HG03460 (cell line): ENCODE results near the gene MTCP1.

Source experiments
- ATAC-seq: cut with Tn5 transposase; IDR thresholded peaks from one replicate; pipeline ENCODE4 v1.9.1; 2021; ENCODE audit not compliant: unreplicated experiment

The MTCP1 gene, protein sequence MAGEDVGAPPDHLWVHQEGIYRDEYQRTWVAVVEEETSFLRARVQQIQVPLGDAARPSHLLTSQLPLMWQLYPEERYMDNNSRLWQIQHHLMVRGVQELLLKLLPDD

DNA sequence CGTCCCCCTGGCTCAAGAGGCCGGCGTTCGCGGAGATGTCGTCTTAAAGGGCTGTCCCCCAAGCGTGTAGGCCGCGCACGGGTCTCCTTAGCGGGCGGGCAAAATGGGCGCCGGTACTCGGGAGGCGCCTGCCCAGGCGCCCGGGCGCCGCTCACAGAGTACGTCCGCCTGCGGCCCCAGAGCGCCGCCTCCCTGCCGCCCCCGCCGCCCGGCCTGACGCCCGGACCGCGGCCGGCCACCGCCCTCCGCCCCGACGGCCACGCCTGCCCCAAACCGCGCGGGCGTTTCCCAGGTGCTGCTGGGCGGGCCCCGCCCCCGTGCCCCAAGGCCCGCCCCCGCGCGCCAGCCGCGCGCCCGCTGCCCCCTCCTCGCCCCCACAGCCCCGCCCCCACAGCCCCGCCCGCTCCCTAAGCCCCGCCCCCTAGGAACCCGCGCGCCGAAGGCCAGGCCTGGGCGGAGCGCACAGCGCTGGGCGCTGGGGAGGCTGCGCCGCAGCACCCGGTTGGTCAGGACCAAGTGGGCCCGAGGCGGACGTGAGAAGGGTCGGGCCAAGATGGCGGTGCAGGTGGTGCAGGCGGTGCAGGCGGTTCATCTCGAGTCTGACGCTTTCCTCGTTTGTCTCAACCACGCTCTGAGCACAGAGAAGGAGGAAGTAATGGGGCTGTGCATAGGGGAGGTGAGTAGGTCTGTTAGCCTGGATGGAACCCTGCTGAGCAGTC, at the start of gene MTCP1, which contains the start of the genes BRCC3 and CMC4:
Gene MTCP1 (minus strand): TSS at position 162 of the 719 bp plus-strand sequence. CDS start 5,126 bp downstream, outside the sequence.
Gene BRCC3 (plus strand): TSS at position 534 of the 719 bp plus-strand sequence. CDS start 20 bp downstream, at position 554.
Gene CMC4 (minus strand): TSS at position 162 of the 719 bp plus-strand sequence. CDS start 7,113 bp downstream, outside the sequence.
- peak; percentile 91 for ATAC-seq

DNA sequence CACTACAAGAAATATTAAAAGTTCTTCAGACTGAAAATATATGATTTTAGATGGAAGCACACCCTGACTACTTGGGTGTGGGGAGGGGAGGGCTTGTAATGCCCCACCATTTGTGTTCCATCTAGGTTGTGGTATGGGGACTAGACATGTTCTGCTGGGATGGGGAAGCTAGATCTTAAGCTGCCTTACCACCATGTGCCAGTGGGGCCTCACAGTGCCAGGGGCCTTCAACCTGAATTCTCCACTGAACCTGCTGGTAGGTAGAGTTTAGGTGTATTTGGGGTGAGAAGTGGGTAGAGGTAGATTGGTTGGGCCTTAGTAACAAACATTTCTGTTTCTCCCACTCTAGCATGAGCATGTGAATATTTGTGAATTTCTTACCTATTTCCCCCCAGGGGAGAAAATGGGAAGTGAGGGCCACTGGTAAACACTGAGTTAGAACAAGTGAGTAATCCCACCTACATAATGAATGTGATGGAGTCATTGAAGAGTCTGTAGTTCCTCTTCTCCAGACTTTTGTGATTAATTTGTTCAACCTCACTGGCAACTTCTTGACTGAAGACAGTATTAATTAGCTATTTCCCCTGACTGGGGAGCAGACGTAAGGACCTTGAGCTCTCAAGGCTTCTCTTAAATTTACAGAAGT, 44.4 kb upstream of the MTCP1 start:
- ATAC-seq, result no peak

DNA sequence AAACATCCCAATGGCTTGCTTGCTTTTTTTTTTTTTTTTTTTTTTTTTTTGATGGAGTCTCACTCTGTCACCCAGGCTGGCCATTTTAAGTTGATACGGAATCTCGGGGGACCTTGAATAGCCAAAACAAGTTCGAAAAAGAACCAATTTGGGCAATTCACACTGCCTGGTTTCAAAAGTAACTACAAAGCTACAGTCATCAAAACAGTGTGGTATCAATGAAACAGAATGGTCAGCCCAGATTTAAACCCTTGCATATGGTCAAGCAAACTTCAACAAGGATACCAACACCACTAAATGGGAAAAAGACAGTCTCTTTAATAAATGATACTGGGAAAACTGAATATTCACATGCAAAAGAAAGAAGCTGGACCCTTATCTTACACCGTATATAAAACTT, 42.2 kb upstream of the MTCP1 start:
- ATAC-seq, result no peak

DNA sequence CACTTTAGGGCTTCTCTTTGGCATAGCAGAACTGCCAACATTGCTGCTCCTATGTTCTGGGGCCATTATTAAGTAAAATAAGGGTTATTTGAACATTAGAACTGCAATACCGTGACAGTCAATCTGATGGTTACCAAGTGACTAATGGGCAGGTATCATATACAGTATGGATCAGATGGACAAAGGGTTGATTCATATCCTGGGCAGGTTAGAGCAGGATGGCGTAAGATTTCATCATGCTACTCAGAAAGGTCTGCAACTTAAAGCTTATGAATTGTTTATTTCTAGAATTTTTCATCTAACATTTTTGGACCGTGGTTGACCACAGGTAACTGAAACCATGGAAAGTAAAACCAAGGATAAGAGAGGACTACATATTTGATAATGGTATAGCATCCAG, 41.2 kb upstream of the MTCP1 start:
- no peak for ATAC-seq

DNA sequence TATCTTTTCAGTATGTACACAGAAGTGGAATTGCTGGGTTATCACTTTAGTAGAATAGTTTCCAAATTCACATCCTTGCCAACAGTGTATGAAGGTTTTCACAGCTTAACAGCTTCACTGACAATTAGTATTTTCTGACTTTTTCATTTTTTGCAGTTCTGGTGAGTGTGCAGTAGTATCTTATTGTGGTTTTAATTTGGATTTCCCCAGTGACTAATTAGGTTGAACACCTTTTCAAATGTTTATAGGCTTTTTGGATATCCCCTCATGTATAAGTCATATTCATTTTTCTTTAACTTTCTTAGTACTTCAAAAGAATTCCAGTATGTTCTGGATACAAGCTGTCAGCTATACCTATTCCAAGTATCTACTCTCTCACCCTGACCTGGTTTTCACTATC, 37.5 kb upstream of the MTCP1 start:
- no peak for ATAC-seq

DNA sequence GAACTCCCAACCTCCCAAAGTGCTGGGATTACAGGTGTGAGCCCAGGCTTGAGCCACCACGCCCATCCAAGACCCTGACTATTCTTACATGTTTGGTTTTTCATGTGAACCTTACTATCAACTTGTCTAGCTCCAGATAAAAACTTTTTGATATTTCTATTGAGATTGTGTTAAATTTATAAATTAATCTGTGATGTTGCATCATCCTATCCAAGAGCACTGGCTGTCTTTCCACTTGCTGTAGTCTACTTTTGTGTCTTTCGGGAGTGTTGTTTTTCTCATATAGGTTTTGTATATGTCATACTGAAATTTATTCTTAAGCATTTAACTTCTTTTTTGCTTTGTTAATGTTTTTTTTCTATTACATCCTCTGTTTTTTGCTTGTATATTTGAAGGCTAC, 35.0 kb upstream of the MTCP1 start:
- ATAC-seq, result no peak

DNA sequence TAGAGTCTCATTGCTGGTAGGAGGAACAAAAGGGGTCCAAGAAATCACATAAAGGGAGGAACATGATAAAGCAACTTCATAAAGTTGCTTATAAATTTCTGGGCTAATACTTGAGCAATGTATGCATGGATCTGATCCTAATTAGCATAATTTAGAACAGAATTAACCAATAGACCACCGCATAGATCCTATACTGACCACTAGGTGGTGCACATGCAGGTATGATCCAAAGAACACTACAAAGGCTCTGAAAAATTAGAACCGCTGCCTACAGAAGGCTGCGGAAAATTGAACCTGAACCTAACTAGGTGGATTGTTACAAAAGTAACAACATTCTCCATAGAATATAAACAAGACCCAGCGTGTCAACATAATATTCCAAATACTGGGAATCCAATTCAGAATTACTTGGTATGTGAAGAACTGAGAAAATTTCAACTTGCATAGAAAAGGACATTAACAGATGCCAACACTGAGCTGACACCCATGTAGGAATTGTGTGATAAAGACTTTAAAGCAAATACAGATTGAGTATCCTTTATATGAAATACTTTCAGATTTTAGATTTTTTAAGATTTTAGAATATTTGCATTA, 23.6 kb upstream of the MTCP1 start:
- ATAC-seq, result no peak

DNA sequence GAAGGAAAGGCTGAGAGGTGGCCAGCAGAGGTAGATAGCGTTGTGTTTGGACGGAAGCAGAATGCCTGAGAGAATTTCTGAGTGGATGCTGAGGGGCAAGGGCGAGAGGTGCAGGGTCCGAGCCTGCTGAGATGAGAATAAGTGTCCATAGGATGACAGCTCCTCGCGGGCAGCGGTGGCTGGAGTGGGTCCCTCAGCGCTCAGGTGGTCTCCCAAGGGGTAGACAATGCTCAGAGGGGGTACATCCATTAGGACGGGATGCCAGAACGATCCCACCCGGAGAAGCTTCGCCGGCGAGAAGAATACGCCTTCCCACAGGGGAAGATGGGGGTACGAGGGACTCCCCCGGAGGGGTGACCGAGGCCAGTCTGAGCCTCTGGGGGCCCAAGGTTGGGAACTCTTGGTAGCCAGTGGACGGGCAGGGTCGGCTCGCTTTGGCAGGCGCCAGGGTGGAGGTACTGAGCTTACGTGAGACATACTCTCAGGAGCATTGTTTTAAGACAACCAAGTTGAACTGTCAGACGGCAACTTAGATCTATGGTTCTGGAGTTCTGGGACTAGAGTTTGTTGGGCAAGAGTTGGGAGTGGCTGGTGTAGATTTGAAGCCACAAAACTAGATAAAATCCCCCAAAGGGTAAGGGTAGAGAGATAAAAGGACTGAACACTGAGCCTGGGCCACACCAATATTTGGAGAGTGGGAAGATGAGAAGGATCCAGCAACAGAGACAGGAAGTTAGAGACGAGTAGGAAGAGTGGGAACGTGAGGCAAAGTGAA, 16.2 kb upstream of the MTCP1 start:
- no peak for ATAC-seq

DNA sequence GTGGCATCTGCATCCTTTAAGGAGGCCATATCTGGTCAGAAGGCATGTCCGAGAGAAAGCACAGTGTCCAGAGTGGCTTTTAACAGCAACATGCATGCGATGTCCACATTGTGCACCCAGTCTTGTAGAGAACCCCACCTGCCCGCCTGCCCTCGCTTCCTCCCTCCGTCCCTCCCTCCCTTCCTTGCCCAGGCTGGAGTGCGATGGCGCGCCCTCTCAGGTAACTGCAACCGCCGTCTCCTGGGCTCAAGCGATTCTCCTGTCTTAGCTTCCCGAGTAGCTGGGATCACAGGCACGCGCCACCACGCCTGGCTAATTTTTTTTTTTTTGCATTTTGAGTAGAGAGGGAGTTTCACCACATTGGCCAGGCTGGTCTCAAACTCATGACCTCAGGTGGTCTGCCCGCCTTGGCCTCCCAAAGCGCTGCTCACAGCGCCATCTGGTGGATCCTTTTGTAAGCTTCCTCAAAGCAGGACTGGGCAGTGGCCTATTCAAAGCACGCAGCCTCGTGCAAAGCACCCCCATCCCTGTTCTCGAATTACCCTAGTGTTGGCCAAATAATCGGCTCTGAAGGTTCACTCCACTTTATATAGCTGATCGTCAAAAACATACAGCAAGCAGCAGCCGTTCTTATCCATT, 15.4 kb upstream of the MTCP1 start:
- no peak for ATAC-seq

DNA sequence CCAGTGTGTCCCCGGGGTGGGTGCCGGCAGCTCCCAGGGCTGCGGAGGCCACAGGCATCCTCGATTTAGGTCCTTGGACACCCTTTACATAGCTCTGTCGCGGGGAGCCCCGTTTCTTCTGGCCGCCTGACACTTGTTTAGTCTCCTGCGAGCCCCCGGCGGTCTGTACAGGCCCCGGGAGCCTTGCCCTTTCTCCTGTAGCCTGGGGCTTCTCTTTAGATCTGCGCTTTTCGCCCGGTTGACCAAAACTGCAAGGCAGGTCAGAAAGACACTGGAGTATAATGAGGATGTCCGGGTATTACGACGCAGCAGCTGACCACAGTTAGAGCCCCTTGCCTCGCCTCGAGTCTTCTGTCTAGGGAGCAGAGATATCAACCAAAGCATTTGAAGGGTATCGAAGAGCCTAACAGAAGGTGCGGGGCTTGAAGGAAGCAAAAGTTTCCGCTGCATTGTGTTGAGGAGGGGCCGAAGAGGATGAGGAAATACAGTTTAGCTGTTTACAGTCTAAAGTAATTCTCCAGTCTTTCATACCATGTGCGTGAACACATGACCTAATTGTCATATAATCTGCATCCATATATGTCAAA, 851 bp upstream of the MTCP1 start:
- ATAC-seq, result peak; percentile 5

DNA sequence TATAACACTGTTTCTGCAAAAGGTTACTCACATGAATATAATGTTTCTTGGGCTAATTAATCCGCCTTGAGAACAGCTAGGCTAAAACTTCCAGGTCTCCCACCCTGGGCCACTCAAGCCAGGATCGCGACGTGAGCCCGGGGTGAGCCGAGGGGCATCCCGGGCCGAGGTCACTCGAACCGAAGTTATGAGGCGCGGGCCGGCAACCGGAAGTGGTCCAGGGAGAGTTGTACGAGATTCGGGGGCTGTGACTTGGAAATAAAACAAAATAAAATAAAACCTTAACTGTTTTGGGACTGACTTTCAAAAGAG, 317 bp downstream of the MTCP1 start:
- ATAC-seq, result peak; percentile 24

DNA sequence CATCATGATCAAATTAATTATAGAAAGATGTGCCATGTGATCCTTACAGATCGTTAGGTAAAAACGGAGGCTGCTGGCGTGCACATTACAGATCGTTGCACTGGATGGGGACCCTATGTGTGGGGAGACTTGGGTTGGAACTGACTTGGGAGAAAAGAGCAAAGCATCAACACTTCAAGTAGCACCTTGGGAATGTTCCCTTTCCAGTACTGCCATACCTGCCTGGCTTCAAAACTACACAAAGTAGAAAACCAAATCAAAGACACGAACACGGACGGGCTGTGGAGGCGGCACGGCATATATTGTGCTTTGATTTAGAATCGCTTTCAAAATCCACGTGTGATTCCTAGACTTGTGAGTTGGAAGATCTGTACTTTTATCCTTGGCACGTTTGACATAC, 898 bp downstream of the MTCP1 start:
- no peak for ATAC-seq

DNA sequence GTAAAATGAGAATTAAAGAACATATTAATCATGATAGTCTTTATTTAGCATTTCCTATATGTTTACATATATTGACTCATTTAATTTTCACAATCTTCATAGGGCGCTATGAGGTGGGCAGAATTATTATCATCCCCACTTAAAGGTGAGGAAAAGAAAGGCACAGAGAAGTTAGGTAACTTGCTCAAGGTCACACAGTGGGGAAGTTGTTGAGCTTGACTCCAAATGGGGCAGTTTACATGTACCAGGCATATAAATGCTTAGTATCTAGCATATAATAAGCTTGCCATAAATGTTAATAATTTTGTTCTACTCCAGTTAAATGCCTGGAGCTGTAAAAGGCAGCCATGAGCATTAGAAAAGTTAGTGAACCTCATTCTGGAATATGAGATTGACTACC, 1.5 kb downstream of the MTCP1 start:
- ATAC-seq, result no peak

DNA sequence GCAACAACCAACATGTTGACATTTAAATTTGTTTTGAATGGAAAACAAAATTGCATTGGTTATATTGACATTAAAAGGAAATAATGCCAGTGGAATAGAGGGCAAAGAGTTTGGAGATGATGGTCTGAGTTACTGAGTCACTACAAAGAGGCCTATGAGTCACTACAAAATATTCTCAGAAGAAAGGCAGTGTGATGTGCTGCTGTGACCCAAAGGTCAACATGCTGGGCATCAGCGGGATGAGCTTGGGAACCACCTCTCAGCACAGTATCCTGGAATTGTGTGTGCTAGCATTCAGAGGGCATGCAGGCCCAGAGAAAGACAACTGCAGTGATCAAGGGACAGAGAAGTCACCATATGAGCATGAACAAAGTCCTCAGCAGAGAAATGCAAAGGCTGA, 2.8 kb downstream of the MTCP1 start:
- ATAC-seq, result no peak

DNA sequence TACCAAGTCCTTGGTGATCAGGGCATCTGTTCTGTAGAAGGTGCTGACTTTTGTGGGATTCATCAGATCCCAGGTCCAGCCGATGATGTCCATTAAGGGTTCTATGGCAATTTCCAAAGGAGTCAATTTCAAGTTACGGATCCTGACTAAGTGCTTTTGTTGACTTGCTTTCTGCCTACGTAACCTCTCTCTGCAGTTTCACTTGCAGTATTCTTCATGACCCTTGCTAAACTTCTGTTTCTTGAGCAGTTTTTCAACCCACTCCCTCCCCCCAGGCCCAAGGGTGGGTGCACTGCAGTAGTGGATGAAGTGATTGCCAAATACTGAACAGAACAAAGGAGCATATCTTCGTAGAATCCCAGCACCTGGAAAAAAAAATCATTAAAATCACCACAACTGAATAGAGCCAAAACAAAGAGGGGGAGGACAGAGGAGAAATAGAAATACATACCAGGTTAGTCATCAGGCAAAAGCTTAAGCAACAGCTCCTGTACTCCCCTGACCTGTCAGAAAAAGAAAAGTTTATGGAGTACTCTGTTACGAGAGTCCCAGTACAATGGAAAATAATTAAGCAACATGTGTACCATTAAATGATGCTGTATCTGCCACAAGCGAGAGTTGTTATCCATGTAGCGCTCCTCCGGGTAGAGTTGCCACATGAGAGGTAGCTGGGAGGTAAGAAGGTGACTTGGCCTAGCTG, 5.8 kb downstream of the MTCP1 start:
- ATAC-seq, result no peak

DNA sequence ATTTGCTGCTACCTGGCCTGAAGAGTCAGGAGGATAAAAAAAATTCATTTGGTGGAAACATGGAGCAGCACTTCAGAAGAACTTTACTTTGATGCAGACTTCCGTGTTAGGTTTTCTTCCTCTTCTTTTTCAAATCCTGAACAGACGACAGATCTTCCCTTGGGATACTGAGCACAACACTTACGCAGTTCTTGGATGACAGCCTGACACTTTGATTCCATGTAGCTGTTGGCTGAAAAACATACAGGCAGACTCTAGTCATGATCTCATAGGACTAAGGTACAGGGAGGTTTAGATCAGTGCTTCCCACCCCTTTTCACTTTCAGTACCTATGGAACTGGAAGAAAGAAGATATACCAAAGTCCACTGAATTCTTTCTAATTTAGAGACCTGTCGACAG, 9.2 kb downstream of the MTCP1 start:
- ATAC-seq, result no peak

DNA sequence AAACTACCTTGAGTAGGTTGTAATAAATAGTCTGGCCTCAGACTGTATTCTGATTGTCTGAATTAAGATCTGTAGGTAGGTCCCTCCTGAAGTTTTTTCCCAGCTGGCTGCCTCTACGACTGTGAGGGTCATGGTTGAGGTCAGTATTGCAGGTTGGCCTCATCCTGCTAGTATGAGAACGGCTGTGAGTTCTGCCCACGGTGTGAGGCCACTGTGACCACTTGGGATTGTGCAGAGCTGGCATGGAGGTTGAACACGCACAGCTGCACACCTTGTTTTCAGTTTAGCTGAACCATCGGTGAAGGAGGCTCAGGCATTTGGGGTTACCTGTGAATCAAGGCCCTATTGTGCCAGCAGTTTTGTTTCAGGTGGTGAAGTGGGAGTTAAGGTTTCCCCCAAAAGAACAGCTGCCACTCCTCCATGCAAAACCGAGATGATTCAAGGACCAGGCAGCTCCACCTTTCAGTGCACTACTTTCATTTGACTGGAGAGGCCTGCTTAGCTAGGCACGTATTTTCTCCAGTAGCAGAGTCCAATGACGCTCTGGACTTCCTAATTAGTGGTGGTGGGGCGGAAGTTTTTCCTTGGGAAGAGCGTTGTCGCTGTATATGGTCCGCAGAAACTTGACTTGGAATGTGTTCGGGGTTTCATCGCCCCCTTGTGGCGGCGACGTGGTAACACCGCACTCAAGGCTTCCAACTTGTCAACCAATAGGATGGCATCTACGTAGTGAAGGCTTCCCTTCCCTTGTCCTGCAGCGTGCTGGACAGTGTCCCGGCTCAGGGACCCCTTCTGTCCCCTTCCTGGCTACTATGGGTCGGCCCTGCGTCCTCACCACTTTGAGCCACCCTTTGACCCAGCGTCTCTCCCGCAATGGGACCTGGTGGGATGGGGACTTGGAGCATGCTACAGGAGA, 13.8 kb downstream of the MTCP1 start:
- peak; percentile 69 for ATAC-seq

DNA sequence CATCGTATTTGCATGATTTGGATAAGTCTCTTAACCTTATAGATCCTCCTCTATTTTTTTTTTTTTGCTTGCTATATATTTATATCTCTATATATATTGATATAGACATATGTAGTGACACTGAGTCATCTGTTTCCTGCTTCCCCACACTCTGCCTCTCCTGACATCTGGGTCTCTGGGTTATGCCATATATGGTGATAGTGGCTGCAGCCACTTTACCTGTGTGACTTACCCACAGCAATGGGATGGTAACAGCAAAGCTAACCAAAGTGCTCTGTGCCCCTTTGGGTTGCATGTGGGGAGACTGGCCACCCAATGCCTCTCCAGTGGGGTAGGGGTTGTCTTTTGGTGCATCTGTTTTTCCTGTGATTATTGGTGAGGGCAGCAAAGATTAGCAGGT, 14.5 kb downstream of the MTCP1 start:
- ATAC-seq, result no peak

DNA sequence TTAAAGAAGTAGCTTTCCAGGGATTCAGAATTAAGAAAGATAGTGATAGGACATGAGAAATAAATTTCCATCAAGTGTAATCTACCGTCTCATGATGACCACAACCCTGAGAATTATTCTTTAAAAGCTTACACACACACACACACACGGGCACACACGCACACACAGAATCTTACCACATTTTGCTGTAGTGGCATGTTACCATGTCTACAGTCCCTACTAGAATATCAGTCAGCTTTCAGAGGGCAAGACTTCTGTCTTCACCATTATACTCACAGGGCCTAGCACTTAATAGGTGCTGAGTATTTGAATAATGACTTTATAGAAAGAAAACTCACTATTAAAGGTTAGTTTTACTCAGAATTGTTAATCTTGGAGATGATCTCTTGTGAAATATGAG, 15.4 kb downstream of the MTCP1 start:
- no peak for ATAC-seq
